ENCODE measurements around the gene LIMK1.
"Not testable (repeated sequence)": the region's sequence is repeated elsewhere in the genome, so short reads cannot be mapped to it uniquely, and the experiment has no call there.

Gene LIMK1

DNA sequence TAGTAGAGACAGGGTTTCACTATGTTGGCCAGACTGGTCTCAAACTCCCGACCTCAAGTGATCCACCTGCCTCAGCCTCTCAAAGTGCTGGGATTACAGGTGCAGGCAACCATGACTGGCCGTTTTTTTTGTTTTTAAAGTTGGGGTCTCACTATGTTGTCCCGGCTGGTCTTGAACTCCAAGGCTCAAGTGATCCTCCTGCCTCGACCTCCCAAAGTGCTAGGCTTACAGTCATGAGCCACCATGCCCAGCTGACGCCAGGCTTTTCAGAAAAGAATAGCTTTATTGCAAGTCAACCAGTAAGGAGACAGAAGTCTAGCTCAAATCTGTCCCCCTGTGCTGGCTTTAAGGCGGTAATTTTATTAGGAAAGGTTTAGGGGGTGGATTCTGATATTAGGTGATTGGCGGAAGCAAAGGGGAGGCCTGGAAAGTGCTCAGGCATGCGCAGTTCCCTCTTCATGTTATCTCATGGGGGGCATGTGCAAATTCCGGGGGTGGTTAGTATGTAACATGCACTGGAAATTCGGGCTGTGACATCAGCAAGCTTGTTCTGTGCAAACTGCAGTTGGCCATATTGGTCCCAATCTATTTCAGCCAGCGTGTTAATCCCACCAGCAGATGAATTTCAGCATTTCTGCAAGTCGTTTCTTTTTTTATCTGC lies 42.7 kb downstream of the LIMK1 start:
- no peak for DNase-seq

DNA sequence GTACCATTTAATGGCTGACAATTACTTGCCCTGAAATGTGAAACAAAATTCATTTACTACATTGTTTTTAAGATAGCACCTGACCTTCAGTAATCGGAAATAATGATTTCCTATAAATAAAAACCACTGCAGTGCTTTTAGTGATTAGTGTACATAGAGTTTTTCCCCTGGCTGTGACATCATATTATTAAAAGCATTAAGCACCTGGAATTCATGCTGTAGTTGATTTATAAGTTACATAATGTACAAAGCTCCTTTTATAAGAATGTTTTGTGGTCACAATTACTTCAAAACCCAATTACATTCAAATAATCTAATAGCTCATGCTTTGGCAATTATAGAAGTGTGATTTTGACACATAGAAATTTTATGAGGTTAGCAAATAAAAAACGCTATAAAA lies 46.3 kb downstream of the LIMK1 start:
- DNase-seq: no peak

- DNase-seq: no peak
These were observed 46.9 kb downstream of the LIMK1 start for GRCh38 chr7:74130518-74130917.

GRCh38 chr7:74134117-74134620 lies 50.6 kb downstream of the LIMK1 start:
- DNase-seq: no peak

DNA sequence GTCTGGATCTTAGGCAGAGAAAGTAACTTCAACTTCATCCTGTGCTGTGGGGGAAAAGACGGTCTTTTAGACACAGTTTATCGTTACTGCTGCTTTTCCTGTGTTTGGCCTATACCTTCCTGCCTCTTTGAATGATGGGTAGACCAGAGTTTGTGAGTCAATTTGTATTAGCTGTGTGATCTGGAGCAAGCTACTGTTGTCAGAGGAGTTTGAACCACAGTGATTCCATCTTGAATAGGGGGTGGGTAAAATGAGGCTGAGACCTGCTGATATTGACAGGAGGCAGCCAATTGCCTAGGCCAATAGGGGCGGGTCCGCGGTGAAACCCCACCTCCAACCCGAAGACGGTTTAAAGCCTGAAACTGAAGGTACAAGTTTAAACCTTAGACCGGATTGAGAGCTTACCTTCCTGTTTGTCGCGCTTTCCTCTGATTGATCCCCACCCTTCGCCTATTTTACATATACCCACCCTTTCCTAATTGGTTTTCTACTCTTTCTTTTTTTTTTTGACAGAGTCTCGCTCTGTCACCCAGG lies 54.8 kb downstream of the LIMK1 start:
- DNase-seq: no peak

DNA sequence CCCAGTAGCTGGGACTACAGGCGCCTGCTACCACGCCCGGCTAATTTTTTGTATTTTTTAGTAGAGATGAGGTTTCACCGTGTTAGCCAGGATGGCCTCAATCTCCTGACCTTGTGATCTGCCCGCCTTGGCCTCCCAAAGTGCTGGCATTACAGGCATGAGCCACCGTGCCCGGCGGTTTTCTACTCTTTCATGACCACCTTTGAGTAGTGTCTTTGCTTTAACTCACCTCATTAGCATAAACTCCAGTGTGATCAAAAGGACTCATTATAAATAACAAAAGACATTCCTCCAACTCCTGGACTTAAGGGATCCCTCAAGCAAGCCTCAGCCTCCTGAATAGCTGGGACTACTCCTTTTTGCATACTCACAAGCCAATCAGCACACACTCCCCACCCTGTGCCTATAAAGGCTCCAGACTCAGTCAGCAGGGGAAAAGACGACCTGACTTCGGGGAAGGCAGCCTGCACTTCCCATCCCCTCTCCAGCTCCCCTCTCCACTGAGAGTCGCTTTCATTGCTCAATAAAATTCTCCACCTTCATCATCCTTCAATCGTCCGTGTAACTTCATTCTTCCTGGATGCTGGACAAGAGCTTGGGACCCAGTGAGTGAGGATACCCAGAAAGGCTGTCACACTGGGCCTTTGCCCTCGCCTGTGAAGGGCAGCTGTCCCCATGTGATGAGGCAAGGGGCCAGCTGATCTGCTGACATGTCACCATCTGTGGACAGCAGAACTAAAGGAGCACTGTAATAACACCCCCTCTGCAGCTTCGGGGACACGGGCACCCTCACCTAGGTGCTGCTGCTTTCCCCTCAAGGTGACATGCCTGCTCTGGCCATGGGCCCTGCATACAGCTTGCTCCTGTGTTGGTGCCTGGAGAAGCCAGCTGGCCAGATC lies 55.6 kb downstream of the LIMK1 start:
- no peak for DNase-seq

GRCh38 chr7:74141705-74142104 lies 58.1 kb downstream of the LIMK1 start:
- no peak for DNase-seq

- DNase-seq: no peak
These were observed 59.8 kb downstream of the LIMK1 start for GRCh38 chr7:74143383-74143782.

DNA sequence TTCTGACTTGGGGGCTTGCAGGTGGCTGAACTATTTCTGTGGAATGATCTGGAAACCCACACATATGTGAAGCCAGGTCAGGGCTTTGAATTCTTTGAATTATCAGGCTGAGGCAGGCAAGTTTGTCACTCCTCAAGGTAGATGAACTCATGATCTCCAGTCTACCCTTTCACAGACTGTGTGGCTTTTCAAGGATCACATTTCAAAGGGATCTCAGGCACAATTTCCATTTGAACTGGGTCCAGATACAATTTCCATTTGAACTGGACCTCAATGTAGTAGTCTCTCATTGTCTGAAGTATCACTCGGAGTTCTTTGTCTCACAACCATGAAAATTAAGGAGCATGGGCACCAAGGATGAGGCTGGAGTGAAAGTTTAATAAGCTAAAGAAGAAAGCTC lies 64.9 kb downstream of the LIMK1 start:
- DNase-seq: no peak

GRCh38 chr7:74149071-74149470 lies 65.5 kb downstream of the LIMK1 start:
- no peak for DNase-seq

GRCh38 chr7:74149603-74150002 lies 66.0 kb downstream of the LIMK1 start:
- no peak for DNase-seq

GRCh38 chr7:74153736-74154135 lies 70.1 kb downstream of the LIMK1 start:
- no peak for DNase-seq

DNA sequence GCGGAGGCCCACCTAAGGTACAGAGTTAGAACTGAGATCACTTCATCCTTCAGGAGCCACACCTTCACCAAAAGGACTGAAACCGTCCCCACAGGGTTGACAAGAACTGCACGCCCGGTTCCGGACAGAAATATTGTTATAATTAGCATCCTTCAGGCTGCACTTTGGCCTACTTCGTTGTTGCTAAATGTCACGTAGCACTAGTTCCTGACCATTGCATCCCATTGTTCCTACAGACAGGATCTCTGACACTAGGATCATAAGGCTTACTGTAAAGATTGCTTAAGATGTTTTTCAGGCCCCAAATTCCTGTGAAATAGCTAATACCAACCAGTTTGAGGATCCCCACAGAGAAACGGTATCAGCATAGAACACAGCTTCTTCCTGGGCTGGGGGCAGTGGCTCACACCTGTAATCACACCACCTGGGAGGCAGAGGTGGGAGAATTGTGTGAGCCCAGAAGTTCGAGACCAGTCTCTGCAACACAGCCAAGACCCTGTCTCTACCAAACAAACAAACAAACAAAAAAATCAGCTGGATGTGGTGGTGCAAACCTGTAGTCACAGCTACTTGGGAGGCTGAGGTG lies 72.3 kb downstream of the LIMK1 start:
- no peak for DNase-seq

GRCh38 chr7:74157605-74158004 lies 74.0 kb downstream of the LIMK1 start:
- no peak for DNase-seq

- DNase-seq: no peak
These were observed 81.4 kb downstream of the LIMK1 start for GRCh38 chr7:74164985-74165456.

- no peak for DNase-seq
These were observed 82.4 kb downstream of the LIMK1 start for GRCh38 chr7:74165867-74166593.

DNA sequence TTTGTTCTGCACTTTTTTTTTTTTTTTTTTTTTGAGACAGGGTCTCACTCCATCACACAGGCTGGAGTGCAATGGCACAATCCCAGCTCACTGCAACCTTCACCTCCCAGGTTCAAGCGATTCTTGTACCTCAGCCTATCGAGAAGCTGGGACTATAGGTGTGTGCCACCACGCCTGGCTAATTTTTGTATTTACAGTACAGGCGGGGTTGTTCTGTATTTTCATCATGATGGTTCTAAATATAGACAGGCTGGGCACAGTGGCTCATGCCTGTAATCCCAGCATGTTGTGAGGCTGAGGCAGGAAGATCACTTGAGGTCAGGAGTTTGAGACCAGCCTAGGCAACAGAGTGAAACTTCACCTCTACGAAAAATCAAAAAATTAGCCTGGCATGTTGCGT lies 83.7 kb downstream of the LIMK1 start:
- DNase-seq: not testable (repeated sequence)
